ENCODE measurements around the gene GPR55.
"Not testable (repeated sequence)": the region's sequence is repeated elsewhere in the genome, so short reads cannot be mapped to it uniquely, and the experiment has no call there.

Gene GPR55, protein sequence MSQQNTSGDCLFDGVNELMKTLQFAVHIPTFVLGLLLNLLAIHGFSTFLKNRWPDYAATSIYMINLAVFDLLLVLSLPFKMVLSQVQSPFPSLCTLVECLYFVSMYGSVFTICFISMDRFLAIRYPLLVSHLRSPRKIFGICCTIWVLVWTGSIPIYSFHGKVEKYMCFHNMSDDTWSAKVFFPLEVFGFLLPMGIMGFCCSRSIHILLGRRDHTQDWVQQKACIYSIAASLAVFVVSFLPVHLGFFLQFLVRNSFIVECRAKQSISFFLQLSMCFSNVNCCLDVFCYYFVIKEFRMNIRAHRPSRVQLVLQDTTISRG

DNA sequence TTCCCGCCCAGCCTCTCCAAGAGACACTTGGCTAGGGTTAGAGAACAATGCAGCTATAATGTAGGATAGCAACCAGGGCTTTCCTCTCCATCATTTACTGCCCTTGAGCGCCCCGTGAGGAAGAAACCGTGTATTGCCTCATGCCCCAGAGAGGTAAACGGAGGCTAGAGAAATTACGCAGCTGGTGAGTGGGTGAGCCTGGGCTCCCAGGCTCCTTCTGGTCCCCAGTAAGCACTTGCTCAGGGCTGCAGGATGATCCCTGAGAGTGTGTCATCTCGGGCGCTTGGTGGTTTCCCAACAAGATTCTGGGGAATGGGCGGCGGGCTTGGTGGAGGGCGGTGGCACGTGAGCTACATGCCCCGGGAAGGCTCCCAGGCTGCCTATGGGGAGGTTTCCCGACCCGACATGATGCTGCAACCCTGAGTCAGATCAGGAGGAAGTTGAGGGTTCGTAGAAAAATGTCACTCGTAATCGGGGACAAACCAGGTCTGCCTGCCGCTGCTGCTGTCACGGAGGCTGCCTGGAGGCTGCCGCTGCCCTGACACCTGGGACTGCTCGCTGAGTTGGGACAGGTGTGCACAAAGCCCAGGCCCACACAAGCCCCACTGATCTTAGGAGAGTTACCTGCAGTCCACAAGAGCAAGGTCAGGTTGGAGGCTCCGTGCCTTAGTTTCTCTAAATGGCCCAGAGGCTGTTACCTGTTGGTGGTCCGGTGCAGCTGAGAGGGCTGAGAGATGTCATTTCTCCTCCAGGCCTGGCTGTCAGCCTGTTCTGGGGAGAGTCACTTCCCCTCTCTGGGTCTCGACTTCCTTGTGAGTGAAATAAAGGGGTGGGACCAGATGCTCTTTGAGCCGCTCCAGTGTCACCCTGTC, at the start of gene GPR55:
TSS of gene GPR55 (minus strand) at position 773 of the 872 bp plus-strand sequence. CDS start 14,280 bp downstream, outside the sequence.
- DNase-seq: peak; percentile 87

DNA sequence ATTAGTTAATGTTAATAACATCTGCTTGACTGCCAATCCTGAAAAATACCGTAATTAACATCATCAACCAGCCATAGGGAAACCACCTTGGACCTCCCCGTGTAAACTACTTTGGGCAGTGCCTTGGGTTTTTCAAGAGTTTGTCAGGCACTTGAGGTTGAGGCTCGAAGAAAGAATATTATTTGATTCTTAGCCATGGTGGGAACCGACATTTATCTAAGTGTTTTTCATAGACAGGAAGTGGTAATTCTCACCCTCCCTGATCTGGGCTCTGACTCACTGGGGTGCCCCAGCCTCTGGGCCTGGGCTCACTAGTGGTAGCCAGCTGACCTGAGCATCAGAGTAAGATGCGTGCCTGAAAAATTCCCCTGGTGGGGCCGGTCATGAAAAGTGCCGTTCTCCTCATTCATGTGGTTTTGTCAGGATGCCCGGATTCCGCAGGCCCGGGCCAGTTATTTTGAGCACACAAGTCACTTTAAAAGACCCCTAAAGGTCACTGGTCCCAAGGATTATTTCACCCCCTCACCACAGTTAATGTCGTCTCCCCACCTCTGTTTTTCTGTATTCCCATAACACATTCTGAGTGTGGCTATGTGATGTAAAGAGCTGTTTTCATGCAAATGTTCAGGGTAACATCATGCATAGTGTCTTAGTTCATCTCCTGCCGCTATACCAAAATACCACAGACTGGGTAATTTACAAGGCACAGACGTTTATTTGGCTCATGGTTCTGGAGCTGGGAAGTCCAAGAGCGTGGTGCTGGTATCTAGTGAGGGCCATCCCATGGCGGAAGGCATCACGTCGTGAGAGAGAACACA, 49.3 kb upstream of the GPR55 start:
- peak; percentile 80 for DNase-seq

DNA sequence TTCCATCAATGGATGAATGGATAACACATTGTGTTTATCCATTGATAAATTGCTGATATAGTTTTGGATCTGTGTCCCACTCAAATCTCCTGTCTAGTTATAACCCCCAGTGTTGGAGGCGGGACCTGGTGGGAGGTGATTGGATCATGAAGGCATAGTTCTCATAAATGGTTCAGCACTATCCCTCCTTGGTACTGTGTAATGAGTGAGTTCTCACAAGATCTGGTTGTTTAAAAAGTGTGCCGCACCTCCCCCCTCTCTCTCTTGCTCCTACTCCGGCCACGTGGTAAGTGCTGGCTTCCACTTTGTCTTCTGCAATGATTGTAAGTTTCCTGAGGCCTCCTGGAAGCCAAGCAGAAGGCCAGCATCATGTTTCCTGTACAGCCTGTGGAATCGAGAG, 47.0 kb upstream of the GPR55 start:
- peak; percentile 36 for DNase-seq

DNA sequence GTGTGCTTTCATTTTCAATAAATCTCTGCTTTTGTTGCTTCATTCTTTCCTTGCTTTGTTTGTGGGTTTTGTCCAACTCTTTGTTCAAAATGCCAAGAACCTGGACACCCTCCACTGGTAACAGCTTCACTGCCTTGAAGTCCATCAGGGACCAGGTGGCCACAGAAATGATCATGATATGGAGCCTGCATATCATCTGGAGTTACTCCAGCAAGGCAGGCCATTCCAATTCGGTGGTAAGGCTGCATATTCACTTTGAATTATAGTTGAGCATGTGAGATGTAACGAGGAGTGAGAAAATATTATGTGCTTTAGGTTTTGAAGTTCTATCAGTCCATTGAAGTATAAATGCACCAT, 44.6 kb upstream of the GPR55 start:
- no peak for DNase-seq

DNA sequence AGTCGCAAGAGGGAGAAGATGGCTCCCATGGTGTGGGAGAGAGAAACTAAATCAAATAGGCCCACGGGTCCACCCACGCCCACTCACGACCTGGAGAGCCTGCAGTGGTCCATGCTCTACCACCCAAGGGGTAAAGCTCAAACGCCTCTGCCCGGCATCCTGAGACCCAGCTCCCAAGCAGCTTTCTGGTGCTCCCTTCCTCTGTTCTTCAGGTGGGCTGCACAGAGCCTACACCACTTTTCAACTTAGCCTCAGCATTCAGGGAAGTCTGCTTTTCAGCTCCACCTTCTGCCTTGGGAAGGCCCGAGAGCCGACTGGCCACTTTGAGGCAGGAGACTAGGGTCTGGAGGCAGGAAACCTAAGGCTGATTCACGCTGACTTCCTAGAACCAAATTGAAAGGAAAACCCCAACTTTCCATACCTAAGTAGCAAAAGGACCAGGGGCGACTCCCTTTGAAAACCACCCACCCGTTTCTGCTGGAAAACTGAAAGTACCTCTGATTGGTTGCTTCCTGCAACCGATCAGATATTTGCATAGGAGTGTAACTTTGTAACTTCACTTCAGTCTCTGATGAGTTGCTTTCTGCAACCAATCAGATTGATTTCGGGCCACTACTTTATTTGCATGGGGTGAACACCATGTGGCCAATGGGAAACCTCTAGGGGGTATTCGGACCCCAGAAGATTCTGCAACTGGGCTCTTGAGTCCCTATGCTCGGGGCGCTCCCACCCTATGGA, 44.0 kb upstream of the GPR55 start:
- peak; percentile 43 for DNase-seq

DNA sequence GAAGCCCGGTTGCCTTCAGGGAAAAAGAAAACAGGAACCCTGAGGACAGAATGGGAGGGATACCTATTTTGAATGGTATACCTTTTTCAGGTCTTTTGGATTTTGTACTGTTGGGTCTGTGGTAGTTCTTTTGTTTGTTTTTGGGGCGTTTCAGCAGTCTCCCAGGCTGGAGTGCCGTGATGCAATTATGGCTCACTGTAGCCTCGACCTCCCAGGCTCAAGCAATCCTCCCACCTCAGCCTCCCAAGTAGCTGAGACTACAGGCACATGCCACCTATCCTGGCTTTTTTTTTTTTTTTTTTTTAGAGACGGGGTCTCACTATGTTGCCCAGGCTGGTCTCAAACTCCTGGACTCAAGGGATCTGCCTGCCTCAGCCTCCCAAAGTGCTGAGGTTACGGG, 43.3 kb upstream of the GPR55 start:
- DNase-seq: not testable (repeated sequence)

DNA sequence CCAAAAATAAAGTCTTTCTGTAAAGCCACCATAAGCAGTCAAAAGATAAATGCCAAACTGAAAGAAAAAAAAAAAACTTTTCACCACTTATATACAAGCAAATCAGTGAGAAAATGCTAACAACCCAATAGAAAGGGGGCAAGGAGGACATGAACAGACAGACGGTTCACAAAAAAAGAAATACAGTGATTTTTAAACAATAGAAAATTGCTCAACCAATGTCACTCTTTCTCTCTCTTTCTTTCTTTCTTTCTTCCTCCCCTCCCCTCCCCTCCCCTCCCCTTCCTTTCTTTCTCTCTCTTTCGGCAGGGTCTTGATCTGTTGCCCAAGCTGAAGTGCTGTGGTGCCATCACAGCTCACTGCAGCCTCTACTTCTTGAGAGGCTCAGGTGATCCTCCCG, 42.1 kb upstream of the GPR55 start:
- DNase-seq: no peak

DNA sequence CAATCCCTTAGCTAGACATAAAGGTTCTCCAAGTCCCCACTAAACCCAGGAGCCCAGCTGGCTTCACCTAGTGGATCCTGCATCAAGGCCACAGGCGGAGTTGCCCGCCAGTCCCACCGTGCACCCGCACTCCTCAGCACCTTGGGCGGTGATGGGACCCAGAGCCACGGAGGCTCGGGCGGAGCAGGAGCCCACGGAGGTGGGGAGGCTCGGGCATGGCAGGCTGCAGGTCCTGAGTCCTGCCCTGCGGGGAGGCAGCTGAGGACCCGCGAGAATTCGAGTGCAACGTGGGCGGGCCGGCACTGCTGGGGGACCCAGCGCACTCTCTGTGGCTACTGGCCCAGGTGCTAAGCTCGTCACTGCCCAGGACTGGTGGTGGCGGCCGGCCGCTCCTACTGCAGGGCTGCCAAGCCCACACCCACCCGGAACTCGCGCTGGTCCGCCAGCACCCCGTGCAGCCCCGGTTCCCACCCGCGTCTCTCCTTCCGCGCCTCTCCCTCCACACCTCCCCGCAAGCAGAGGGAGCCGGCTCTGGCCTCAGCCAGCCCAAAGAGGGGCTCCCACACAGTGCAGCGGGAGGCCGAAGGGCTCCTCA, 39.2 kb upstream of the GPR55 start:
- peak; percentile 36 for DNase-seq

DNA sequence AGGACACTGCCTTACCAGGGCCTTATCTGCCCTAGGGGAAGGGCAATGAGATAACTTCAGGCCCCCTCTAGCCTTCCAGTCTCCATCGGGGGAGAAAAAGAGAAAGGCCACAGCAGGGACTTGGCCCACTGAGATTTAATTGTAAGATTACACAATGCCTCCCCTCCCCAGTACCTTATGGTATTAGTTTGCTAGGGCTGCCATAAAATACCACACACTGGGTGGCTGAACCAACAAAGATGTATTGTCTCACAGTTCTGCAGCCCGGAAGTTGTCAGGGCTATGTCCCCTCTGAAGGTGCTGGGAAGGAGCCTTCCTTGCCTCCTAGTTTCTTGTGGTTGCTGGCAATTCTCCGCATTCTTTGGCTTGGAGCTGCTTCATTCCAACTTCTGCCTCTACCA, 36.0 kb upstream of the GPR55 start:
- DNase-seq: no peak

DNA sequence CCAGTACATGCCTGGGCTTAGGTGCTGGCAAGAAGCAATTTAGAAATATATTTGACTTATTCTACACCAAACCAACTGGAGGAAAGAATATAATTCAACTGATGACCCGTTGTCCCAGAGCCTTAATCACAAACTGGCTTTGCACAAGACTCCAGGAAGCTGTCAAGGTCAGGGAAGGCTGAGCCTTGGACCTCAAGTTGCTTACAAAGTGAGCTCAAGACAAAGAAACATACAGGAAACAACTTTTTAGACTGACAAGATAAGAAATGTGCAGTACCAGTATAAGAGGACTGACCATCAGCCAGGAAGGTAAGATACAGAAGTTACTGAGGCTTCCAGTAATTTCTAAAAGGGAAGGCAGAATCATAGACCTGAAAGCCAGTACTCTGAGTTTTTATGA, 35.0 kb upstream of the GPR55 start:
- DNase-seq: no peak

DNA sequence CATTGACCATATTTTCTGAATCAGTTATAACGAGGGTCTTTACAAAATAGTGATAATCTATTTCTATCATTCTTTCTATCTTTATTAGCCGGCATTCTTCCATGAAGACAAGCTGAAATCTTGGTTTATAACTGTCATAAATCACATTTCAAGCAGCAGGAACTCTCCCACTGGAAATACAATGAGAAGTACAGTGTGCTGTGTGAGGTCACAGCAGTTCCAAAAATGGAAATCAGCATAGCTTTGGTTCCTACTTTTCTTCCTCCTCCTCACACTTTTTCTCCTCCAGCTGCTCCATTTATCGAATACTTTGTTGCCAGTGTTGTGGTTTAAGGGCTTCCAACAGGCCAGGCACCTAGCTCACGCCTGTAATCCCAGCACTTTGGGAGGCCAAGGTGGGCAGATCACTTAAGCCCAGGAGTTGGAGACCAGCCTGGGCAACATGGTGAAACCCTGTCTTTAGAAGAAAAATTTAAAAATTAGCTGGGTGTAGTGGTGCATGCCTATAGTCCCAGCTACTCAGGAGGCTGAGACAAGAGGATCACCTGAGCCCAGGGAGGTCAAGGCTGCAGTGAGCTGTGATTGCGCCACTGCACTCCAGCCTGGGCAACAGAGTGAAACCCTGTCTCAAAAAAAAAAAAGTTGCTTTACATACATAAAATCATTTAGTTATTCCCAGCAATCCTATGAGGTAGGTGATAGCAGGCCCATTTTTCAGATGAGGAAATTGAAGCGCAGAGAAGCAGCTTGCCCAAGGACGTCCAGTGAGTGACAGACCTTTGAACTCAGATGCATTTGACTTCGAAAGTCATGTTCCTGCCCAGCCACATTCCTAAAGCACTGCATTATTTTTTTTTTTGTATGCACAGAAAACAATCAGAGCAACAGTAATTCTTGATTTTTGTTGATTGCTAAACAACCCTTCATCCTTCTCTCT, 34.0 kb upstream of the GPR55 start:
- no peak for DNase-seq

DNA sequence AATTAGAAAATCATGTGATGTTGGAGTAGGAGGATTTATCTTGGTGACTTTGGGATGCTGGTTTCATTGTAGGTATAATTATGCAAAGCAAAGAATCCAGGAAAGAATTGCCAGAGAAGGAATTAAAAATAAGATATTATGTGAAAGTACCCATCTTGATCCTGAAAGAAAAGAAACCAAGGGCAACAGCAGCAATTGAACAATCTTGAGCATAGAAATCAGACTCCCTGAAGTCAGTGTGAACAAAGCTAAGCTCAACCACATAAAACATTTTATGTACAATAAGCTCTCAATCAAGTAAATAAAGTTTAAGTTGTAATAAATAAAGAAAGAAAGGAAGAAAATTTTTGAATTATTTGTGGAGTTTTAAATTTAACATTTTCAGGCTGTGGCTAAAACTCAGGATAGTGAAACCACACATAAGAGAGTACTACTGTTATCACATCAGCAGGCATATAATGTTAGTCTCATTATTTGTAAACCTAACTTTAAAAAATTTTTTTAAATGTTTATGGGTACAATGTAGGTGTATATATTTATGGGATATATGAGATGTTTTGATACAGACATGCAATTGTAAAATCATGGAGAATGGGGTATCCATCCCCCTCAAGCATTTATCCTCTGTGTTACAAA, 32.8 kb upstream of the GPR55 start:
- no peak for DNase-seq

DNA sequence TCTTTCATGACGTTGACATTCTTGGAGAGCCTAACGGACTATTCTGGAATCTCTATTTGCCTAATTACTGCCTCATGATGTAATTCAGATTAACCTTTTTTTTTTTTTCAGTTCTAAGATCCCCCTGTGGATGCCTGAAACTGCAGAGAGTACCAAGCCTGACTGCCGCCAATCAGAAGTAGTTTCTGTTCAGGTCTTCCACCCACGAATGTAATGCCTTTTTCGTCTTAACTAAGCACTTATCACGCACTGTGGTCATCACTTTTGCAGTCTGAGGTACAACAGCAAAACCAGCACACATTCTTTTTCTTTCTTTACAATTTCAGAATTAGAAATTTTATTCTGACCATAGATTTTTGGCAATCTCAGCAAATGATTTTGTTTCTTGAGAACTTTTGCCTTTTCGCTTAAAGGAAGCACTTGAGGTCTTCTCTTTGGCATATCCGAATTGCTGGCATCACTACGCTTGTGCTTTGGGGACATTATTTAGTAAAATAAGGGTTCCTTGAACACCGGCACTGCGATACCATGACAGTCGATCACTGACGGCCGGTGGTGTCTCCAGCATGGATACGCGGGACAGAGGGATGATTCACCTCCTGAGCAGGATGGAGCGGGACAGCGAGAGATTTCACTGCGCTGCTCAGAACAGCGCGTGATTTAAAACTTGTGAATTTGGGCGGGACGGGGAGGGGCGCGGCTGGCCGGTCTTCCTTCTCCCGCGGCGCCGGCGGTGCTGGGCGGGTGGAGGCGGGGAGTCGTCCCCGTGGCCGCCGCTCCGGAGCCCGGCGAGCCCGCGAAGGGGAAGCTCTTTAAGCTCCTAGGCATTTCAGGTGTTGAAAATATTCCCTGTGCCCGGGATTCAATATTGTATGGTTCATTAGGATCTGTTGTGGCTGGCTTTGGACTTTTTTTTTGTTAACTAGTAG, 32.0 kb upstream of the GPR55 start:
- DNase-seq: peak; percentile 67

DNA sequence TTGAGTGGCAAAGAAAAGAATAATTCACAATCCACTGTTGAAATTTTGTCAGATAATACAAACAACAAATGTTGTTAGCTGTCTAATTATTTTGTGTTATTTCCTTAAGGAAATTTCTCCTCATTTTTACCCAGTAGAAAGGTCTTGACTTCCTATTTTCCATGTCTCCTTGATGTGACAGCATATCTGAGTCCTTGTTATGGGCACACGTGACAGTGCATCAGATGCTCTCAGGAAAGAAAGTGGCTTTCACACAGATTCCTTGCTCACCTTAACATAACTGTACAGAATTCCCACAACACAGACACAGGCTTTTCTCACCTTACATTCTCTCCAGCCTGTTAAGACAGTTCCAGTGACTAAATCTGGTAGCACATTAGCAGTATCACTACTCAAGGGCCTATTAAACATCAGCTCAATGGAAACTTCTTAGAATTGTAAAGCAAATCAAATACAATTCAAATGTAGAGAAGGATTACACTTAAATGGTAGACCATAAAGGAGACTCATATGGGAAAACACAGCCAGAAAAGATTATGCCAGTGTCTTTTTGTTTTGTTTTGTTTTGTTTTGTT, 30.2 kb upstream of the GPR55 start:
- no peak for DNase-seq

DNA sequence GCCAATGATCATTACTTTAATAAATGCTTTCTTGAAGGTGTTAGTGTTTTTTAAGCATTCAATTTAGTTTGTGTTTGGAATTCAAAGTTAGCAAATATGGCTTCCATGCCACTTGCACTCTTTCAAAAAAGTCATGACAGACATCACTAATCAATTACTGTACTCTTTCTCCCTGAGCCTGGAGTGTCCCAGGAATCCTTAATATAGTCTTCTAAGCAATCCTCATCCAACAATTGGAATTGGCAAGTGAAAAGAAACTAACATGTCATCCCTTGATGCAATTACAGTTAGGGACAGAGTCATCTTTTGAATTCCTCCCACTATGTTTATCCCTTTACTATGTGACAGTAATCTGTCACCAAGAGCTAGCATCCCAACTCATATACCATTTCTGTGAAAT, 29.7 kb upstream of the GPR55 start:
- DNase-seq: no peak

DNA sequence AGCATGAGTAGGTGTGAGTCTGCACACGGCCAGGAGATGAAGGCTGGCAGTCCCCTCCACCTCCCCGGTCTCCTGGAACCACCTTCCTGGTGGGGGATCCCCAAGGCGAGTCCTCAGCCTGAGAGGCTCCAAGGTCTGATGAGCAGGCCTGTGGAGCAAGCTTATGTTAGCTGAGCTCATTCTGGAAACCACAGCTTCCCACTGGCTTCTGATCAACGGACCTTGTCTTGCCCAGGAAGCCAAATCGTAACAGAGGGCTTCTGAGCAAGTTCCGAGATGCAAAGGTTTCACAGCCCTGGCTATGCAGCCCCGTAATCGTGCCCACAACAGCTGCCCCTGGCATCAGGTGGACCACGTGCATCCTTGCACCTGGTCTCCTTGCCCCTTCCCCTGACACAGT, 28.8 kb upstream of the GPR55 start:
- no peak for DNase-seq

DNA sequence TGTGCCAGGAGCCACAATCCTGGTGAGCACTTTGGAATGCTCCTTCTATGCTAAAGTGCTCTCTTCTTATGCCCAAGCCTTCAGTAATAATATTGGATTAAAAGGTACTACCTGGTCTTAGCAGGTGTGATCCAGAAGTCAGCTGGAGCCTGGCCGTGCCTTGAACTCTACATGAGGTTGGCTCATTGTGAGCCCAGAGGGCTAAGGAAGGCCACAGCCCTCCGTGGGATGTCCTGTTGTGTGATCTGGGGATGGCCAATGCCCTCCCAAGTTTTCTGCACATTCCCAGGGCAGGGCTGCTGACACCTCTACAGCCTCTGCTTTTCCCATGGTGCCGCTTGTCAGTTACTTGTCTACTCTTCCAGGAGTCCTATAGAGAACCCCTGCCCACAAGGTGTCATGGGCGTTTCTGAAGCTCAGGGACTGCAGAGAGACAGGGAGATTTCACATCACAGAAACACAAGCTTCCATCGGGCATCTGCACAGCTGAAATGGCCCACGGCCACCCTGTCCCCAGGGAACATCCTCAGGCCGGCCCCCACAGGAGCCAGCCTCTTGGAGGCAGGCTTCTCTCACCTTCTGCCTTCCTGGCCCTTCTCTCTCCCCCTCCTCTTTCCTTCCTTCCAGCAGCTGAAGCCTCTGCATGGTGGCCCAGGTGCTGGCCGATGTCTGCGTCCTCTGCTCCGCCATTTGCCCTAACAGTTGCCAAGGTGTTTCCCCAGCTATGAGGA, 27.3 kb upstream of the GPR55 start:
- no peak for DNase-seq

DNA sequence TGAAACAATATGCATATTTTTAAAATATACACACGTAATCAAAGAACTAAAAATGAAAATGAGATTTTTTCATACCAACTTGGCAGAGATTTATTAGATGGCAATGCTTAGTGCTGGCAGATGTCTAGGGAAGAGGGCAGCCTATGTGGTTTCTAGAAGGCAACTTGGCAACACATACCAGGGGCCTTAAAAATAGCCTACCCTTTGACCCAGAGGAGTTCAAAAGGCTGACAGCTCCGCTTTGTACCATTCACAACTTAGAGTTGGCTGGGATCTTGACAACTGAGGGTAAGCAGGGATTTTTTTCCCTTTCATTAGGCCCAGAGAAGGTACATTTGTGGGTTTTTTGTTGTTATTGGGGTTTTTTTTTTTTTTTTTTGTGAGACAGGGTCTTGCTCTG, 26.4 kb upstream of the GPR55 start:
- DNase-seq: no peak

Measured in activated CD8-positive, alpha-beta memory T cell treated with anti-CD3 and anti-CD28 coated beads, Interleukin-2, amount 50 U/mL, for 48 hours (primary cell).